HEK293 (cell line): ENCODE measurements around the gene BCL6B.
A peak's percentile ranks its signal among the peaks of the same experiment; 100 is the strongest.

Source experiments
- CTCF ChIA-PET: fragments of 350-600 bp; formaldehyde crosslinking; extraction: SDS; loops from one replicate; lab custom pipeline; 2021; ENCODE audit warnings: antibody characterized with exemption; lab: Yijun Ruan, JAX
- POLR2A ChIA-PET: fragments of 300-600 bp; formaldehyde crosslinking; extraction: SDS; loops from one replicate; lab custom pipeline; 2020; ENCODE audit warnings: antibody characterized with exemption, inconsistent platforms; lab: Yijun Ruan, JAX
- H3K27ac ChIP-seq: fragments of 200-500 bp; sonication (Bioruptor generic); 2 replicates; pipeline ENCODE4 v1.5.1; 2014; ENCODE audit warnings: low read depth, low read length, control low read depth, inconsistent platforms; ENCODE audit errors: extremely low read depth
- H3K36me3 ChIP-seq, 2 experiments: fragments of 200-500 bp in 1 of 2; sonication (Bioruptor generic) in 1 of 2; 1 replicate in 1 of 2; 2 replicates in 1 of 2; pipeline ENCODE4 v1.5.1; 2014 to 2017; ENCODE audit warnings: inconsistent platforms in 2 of 2, low read length in 2 of 2; ENCODE audit not compliant: control insufficient read depth in 2 of 2, insufficient read depth in 1 of 2
- H3K4me1 ChIP-seq: fragments of 200-500 bp; sonication (Bioruptor generic); 2 replicates; pipeline ENCODE4 v1.5.1; 2014; ENCODE audit warnings: mild to moderate bottlenecking, low read length, inconsistent platforms; ENCODE audit not compliant: control insufficient read depth, insufficient read depth
- H3K4me3 ChIP-seq: 2 replicates; pipeline ENCODE4 v1.5.1; 2011; ENCODE audit warnings: low read depth, mild to moderate bottlenecking, control low read depth, low read length, moderate library complexity
- H3K9me3 ChIP-seq: fragments of 200-500 bp; sonication (Bioruptor generic); 2 replicates; pipeline ENCODE4 v1.5.1; 2014; ENCODE audit warnings: low read depth, low read length, inconsistent platforms; ENCODE audit not compliant: control insufficient read depth, insufficient read depth
- GLIS1 ChIP-seq: fragments of 450-650 bp; formaldehyde crosslinking; IDR thresholded peaks from 2 replicates; pipeline ENCODE4 v1.5.1; 2016; ENCODE audit warnings: missing biosample characterization, missing genetic modification characterization
- OSR2 ChIP-seq: fragments of 450-650 bp; formaldehyde crosslinking; IDR thresholded peaks from 2 replicates; pipeline ENCODE4 v1.5.1; 2016; ENCODE audit warnings: missing biosample characterization, missing genetic modification characterization
- SP2 ChIP-seq: fragments of 450-650 bp; formaldehyde crosslinking; IDR thresholded peaks from 2 replicates; pipeline ENCODE4 v1.5.1; 2016; ENCODE audit warnings: missing biosample characterization, missing genetic modification characterization
- SP7 ChIP-seq: fragments of 450-650 bp; formaldehyde crosslinking; IDR thresholded peaks from 2 replicates; pipeline ENCODE4 v1.5.1; 2016; ENCODE audit warnings: missing biosample characterization, missing genetic modification characterization
- ZBTB17 ChIP-seq: fragments of 450-650 bp; formaldehyde crosslinking; IDR thresholded peaks from 2 replicates; pipeline ENCODE4 v1.5.1; 2016; ENCODE audit warnings: missing biosample characterization, missing genetic modification characterization
- ZBTB20 ChIP-seq: fragments of 450-650 bp; formaldehyde crosslinking; IDR thresholded peaks from 2 replicates; pipeline ENCODE4 v1.5.1; 2016; ENCODE audit warnings: missing biosample characterization, missing genetic modification characterization
- ZBTB21 ChIP-seq: fragments of 450-650 bp; formaldehyde crosslinking; IDR thresholded peaks from 2 replicates; pipeline ENCODE4 v1.5.1; 2017; ENCODE audit warnings: missing biosample characterization, missing genetic modification characterization
- ZBTB48 ChIP-seq: fragments of 450-650 bp; formaldehyde crosslinking; IDR thresholded peaks from 2 replicates; pipeline ENCODE4 v1.5.1; 2016; ENCODE audit warnings: missing biosample characterization, missing genetic modification characterization
- ZIC2 ChIP-seq: fragments of 450-650 bp; formaldehyde crosslinking; IDR thresholded peaks from 2 replicates; pipeline ENCODE4 v1.5.1; 2016; ENCODE audit warnings: missing biosample characterization, missing genetic modification characterization
- ZNF140 ChIP-seq: fragments of 450-650 bp; formaldehyde crosslinking; IDR thresholded peaks from 2 replicates; pipeline ENCODE4 v1.5.1; 2016; ENCODE audit warnings: missing biosample characterization, missing genetic modification characterization
- ZNF16 ChIP-seq: fragments of 450-650 bp; formaldehyde crosslinking; IDR thresholded peaks from 2 replicates; pipeline ENCODE4 v1.5.1; 2016; ENCODE audit warnings: low read depth, missing biosample characterization, missing genetic modification characterization
- ZNF521 ChIP-seq: fragments of 450-650 bp; formaldehyde crosslinking; IDR thresholded peaks from 2 replicates; pipeline ENCODE4 v1.5.1; 2017; ENCODE audit warnings: missing biosample characterization, mild to moderate bottlenecking, missing genetic modification characterization
- ZNF585B ChIP-seq: fragments of 450-650 bp; formaldehyde crosslinking; IDR thresholded peaks from 2 replicates; pipeline ENCODE4 v1.5.1; 2016; ENCODE audit warnings: missing biosample characterization, missing genetic modification characterization
- ZNF600 ChIP-seq: fragments of 450-650 bp; formaldehyde crosslinking; IDR thresholded peaks from 2 replicates; pipeline ENCODE4 v1.5.1; 2016; ENCODE audit warnings: missing biosample characterization, missing genetic modification characterization
- ZNF777 ChIP-seq: fragments of 450-650 bp; formaldehyde crosslinking; IDR thresholded peaks from 2 replicates; pipeline ENCODE4 v1.5.1; 2017; ENCODE audit warnings: missing biosample characterization, missing genetic modification characterization, borderline replicate concordance
- ZNF785 ChIP-seq: fragments of 450-650 bp; formaldehyde crosslinking; IDR thresholded peaks from 2 replicates; pipeline ENCODE4 v1.5.1; 2016; ENCODE audit warnings: missing biosample characterization, missing genetic modification characterization
- ZNF837 ChIP-seq: fragments of 450-650 bp; formaldehyde crosslinking; IDR thresholded peaks from 2 replicates; pipeline ENCODE4 v1.5.1; 2016; ENCODE audit warnings: missing biosample characterization, missing genetic modification characterization
- TF ChIP-seq, protein P1 (sequence below): fragments of 450-650 bp; formaldehyde crosslinking; IDR thresholded peaks from 2 replicates; pipeline ENCODE4 v1.5.1; 2017; ENCODE audit warnings: missing biosample characterization, missing genetic modification characterization
- TF ChIP-seq, protein P2 (sequence below): fragments of 450-650 bp; formaldehyde crosslinking; IDR thresholded peaks from 2 replicates; pipeline ENCODE4 v1.5.1; 2016; ENCODE audit warnings: missing biosample characterization, missing genetic modification characterization
- TF ChIP-seq, protein P3 (sequence below): fragments of 450-650 bp; formaldehyde crosslinking; IDR thresholded peaks from 2 replicates; pipeline ENCODE4 v1.5.1; 2017; ENCODE audit warnings: missing biosample characterization, missing genetic modification characterization
- TF ChIP-seq, protein P4 (sequence below): fragments of 450-650 bp; formaldehyde crosslinking; IDR thresholded peaks from 2 replicates; pipeline ENCODE4 v1.5.1; 2017; ENCODE audit warnings: missing biosample characterization, missing genetic modification characterization
- TF ChIP-seq, protein P5 (sequence below): fragments of 450-650 bp; formaldehyde crosslinking; IDR thresholded peaks from 2 replicates; pipeline ENCODE4 v1.5.1; 2016; ENCODE audit warnings: missing biosample characterization, missing genetic modification characterization
- TF ChIP-seq, protein P6 (sequence below): fragments of 450-650 bp; formaldehyde crosslinking; IDR thresholded peaks from 2 replicates; pipeline ENCODE4 v1.5.1; 2016; ENCODE audit warnings: missing biosample characterization, missing genetic modification characterization

BCL6B gene

DNA sequence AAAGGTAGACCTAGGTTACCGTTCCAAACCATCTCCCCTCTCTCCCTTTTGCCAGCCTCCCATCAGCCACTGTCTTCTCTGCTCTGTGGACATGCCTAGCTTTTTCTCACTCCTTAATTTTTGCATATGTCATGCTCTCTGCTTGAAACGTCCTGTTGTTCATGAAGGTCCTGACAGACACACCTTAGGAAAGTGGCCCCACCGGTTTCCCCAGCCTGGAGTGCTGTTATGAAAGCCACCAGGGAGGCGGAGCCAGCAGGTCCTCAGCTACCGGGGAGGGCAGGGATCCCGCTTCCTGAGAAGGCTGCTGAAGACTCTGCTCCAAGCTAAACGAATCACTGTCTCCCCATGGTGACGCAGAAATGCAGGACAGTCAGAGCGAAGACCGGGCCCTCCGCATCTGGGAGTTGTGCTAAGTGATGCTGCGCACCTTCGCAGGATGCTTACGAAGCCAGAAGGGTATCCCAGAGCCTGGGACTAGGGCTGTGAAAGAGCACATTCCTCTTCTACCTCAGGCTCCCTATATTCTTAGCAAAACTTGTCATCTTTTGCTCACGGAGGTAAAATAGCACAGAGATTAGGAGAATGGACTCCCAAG, 23.4 kb downstream of the BCL6B start:
- POLR2A ChIA-PET, result interaction anchor here (1.0 to 1.9 kb wide), 9 partner anchors 11 to 641 kb away, joined by 3 to 21 read pairs (median 9); partner anchors contain the start of genes ACADVL, DLG4, DVL2 and NEURL4
- TF ChIP-seq SP2 (tag by site-specific recombination) (peak; percentile 60), ZBTB20 (peak; percentile 96), ZNF837 (peak; percentile 97), ZIC2 (tag by site-specific recombination) (peak; percentile 43; the same call in 1 of the 2 replicates), SP7 (tag by site-specific recombination) (0 out of 2 replicates have a peak, but pooled peaks have one; percentile 46), ZNF785 (no peak), ZNF521 (tag by site-specific recombination) (no peak), ZNF600 (tag by site-specific recombination) (peak; percentile 93), GLIS1 (peak; percentile 33; the same call in 1 of the 2 replicates), ZNF777 (0 out of 2 replicates have a peak, but pooled peaks have one; percentile 13), ZBTB17 (peak; percentile 88), ZNF585B (tag by site-specific recombination) (no peak), ZBTB21 (tag by site-specific recombination) (peak; percentile 40; the same call in 1 of the 2 replicates), OSR2 (tag by site-specific recombination) (peak; percentile 52; the same call in 1 of the 2 replicates), ZNF16 (tag by site-specific recombination) (no peak; the same call in 1 of the 2 replicates), ZNF140 (tag by site-specific recombination) (no peak), ZBTB48 (tag by site-specific recombination) (peak; percentile 68)
- TF ChIP-seq, protein P1, sequence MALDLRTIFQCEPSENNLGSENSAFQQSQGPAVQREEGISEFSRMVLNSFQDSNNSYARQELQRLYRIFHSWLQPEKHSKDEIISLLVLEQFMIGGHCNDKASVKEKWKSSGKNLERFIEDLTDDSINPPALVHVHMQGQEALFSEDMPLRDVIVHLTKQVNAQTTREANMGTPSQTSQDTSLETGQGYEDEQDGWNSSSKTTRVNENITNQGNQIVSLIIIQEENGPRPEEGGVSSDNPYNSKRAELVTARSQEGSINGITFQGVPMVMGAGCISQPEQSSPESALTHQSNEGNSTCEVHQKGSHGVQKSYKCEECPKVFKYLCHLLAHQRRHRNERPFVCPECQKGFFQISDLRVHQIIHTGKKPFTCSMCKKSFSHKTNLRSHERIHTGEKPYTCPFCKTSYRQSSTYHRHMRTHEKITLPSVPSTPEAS, result no peak
- TF ChIP-seq, protein P2, sequence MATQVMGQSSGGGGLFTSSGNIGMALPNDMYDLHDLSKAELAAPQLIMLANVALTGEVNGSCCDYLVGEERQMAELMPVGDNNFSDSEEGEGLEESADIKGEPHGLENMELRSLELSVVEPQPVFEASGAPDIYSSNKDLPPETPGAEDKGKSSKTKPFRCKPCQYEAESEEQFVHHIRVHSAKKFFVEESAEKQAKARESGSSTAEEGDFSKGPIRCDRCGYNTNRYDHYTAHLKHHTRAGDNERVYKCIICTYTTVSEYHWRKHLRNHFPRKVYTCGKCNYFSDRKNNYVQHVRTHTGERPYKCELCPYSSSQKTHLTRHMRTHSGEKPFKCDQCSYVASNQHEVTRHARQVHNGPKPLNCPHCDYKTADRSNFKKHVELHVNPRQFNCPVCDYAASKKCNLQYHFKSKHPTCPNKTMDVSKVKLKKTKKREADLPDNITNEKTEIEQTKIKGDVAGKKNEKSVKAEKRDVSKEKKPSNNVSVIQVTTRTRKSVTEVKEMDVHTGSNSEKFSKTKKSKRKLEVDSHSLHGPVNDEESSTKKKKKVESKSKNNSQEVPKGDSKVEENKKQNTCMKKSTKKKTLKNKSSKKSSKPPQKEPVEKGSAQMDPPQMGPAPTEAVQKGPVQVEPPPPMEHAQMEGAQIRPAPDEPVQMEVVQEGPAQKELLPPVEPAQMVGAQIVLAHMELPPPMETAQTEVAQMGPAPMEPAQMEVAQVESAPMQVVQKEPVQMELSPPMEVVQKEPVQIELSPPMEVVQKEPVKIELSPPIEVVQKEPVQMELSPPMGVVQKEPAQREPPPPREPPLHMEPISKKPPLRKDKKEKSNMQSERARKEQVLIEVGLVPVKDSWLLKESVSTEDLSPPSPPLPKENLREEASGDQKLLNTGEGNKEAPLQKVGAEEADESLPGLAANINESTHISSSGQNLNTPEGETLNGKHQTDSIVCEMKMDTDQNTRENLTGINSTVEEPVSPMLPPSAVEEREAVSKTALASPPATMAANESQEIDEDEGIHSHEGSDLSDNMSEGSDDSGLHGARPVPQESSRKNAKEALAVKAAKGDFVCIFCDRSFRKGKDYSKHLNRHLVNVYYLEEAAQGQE, result no peak
- TF ChIP-seq, protein P3, sequence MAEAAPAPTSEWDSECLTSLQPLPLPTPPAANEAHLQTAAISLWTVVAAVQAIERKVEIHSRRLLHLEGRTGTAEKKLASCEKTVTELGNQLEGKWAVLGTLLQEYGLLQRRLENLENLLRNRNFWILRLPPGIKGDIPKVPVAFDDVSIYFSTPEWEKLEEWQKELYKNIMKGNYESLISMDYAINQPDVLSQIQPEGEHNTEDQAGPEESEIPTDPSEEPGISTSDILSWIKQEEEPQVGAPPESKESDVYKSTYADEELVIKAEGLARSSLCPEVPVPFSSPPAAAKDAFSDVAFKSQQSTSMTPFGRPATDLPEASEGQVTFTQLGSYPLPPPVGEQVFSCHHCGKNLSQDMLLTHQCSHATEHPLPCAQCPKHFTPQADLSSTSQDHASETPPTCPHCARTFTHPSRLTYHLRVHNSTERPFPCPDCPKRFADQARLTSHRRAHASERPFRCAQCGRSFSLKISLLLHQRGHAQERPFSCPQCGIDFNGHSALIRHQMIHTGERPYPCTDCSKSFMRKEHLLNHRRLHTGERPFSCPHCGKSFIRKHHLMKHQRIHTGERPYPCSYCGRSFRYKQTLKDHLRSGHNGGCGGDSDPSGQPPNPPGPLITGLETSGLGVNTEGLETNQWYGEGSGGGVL (tag by site-specific recombination), result peak; percentile 28; the same call in 1 of the 2 replicates
- TF ChIP-seq, protein P4, sequence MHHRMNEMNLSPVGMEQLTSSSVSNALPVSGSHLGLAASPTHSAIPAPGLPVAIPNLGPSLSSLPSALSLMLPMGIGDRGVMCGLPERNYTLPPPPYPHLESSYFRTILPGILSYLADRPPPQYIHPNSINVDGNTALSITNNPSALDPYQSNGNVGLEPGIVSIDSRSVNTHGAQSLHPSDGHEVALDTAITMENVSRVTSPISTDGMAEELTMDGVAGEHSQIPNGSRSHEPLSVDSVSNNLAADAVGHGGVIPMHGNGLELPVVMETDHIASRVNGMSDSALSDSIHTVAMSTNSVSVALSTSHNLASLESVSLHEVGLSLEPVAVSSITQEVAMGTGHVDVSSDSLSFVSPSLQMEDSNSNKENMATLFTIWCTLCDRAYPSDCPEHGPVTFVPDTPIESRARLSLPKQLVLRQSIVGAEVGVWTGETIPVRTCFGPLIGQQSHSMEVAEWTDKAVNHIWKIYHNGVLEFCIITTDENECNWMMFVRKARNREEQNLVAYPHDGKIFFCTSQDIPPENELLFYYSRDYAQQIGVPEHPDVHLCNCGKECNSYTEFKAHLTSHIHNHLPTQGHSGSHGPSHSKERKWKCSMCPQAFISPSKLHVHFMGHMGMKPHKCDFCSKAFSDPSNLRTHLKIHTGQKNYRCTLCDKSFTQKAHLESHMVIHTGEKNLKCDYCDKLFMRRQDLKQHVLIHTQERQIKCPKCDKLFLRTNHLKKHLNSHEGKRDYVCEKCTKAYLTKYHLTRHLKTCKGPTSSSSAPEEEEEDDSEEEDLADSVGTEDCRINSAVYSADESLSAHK (tag by site-specific recombination), result no peak
- TF ChIP-seq, protein P5, sequence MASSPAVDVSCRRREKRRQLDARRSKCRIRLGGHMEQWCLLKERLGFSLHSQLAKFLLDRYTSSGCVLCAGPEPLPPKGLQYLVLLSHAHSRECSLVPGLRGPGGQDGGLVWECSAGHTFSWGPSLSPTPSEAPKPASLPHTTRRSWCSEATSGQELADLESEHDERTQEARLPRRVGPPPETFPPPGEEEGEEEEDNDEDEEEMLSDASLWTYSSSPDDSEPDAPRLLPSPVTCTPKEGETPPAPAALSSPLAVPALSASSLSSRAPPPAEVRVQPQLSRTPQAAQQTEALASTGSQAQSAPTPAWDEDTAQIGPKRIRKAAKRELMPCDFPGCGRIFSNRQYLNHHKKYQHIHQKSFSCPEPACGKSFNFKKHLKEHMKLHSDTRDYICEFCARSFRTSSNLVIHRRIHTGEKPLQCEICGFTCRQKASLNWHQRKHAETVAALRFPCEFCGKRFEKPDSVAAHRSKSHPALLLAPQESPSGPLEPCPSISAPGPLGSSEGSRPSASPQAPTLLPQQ (tag by site-specific recombination), result peak; percentile 69; the same call in 1 of the 2 replicates
- TF ChIP-seq, protein P6, sequence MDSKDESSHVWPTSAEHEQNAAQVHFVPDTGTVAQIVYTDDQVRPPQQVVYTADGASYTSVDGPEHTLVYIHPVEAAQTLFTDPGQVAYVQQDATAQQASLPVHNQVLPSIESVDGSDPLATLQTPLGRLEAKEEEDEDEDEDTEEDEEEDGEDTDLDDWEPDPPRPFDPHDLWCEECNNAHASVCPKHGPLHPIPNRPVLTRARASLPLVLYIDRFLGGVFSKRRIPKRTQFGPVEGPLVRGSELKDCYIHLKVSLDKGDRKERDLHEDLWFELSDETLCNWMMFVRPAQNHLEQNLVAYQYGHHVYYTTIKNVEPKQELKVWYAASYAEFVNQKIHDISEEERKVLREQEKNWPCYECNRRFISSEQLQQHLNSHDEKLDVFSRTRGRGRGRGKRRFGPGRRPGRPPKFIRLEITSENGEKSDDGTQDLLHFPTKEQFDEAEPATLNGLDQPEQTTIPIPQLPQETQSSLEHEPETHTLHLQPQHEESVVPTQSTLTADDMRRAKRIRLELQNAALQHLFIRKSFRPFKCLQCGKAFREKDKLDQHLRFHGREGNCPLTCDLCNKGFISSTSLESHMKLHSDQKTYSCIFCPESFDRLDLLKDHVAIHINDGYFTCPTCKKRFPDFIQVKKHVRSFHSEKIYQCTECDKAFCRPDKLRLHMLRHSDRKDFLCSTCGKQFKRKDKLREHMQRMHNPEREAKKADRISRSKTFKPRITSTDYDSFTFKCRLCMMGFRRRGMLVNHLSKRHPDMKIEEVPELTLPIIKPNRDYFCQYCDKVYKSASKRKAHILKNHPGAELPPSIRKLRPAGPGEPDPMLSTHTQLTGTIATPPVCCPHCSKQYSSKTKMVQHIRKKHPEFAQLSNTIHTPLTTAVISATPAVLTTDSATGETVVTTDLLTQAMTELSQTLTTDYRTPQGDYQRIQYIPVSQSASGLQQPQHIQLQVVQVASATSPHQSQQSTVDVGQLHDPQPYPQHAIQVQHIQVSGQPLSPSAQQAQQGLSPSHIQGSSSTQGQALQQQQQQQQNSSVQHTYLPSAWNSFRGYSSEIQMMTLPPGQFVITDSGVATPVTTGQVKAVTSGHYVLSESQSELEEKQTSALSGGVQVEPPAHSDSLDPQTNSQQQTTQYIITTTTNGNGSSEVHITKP (tag by site-specific recombination), result peak; percentile 29

More for the DNA sequence above, 23.4 kb downstream of the BCL6B start:
- Histone ChIP-seq H3K4me1 (peaks cover 6% of the 10 kb centered on the region; the same call in 1 of the 2 replicates), H3K4me3 (peak overlapping the region; percentile 0), H3K27ac (peak overlapping the region; percentile 34; the same call in 1 of the 2 replicates), H3K36me3 (no peaks in the 10 kb centered on the region), H3K9me3 (no peaks in the 10 kb centered on the region)
- CTCF ChIA-PET, result interaction anchor here (0.6 to 12.8 kb wide), 69 partner anchors 8 to 1014 kb away, joined by 3 to 388 read pairs (median 5); partner anchors contain the start of genes ACADVL, ACAP1, ASGR1 and BCL6B
